DMS53 treated with DMSO at 0.1 percent for 48 hours (cell line): ENCODE data around the gene POLA1.

Source experiments
- DNase-seq: peaks from one replicate; lab custom pipeline; 2025; ENCODE audit not compliant: unreplicated experiment; lab: John Stamatoyannopoulos, UW

Gene POLA1

DNA sequence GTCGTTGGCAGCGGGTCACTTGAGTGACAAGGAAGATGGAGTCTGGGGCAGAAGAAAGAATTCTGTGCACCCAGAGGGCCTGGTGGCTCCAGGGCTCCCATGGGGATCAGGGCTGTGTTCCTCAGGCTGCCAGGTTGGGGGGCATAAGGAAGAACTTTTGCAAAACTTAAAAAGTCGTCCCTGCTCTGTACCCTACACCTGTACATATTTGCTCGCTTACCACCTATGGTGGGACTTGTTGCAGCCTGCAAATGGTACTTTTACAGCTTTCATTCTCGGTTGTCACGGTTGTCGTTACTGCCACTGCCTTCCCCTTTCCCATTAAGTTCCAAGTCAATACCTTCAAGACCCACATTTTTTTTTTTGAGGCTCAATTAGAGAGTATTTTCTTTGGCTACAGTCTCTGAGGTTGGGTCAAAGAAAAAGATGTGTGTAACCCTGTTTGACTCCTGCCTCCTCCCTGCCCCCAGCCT lies 312.9 kb downstream of the POLA1 start:
- DNase-seq = no peak

- DNase-seq = no peak
Observed at GRCh38 chrX:25007059-25008053, 313.6 kb downstream of the POLA1 start.

DNA sequence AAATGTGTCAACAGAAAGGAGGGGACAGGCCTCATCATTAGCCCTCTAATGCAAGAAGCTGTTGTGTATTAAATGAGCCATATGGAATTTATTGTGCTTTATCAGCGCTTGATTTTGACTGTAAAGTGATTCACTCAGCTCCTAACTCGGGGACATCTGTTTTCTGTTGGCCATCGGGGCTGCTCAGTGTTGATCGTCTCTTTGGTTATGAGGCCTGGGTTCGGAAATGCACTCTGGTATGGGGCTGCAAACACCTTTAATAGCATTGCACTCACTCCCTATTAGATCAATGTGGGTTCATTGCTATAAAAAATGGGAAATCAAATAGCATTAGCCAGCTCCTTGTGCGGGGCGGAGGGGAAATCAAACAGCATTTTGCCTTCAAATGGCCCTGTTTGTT lies 315.7 kb downstream of the POLA1 start:
- DNase-seq = no peak

DNA sequence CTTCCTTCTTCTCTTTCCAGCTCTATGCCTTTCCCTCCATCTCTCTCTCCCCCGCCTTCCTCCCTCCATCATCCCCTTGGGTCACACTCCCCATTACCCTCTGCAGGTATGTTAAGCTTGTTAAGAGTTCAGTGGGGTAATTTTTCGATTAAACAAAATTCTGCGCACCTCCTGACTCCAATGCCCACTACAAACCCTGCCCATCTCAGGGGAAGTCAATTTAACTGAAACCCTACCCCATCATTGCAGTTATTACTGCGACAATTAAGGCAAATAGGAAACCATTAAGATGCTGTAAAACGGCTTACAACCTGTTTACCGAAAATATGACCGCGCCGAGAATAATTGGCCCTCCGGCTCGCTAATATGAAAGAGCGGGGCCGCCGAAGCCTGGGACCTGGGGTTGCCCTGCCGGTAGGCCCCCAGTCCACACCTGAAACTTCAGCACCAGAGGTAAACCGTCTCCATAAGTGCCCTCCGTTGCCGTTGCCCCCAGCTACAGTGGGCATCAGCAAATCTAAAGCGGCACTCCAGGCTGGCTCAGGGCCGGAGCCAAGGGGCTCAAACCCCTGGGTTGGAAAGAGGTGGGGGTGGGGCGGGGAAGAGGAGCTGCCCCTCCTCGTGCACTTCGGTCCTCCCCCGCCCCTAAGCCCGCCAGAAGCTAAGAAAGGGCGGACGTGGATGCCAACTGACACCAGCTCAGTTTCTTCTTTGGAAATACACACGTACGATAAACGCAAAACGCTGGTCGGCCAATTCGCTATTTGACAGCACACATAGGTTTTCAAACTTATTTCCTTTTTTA lies 317.3 kb downstream of the POLA1 start:
- DNase-seq = no peak

DNA sequence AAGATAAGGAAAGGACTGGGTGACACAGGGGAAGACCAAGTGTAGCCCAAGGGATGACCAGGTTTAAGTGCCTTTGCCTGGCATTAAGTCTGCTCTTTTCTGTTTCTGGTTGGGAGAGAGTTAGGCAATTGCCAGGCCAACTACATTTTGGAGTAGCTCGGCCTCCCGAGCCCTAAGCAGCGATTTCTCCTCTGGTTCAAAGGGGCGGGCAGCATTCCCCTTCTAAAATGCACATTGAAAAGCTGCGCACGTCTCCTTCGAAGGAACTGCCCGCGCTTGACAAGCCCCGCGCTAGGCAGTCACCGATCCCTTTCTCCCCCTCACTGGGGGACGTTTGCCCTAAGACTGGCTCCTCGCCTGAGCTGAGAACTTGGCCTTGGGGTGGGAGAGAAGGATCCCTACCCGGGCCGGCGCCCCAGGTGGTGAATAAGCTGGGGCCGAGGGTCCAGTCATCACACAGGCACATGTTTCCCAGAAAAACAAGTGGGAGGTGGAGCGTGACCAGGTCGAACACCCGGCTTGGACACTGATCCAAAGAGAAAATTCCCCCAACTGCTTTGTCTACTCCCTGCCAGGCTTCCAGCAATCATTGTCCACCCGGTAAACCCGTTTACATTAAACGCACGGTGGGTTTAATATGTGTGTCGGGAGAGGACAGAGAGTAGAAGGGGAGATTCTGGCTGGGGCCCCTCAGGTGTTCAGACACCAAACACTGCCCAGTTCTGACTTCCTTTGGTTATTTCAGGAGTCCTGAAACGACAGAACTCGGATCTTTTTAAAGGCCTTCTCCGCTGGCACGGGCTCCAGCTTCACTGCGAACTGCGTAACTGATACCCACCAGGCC lies 318.1 kb downstream of the POLA1 start:
- DNase-seq = no peak

- no peak for DNase-seq
Observed at GRCh38 chrX:25012433-25012735, 318.7 kb downstream of the POLA1 start.

- peak; percentile 24 for DNase-seq
Observed at GRCh38 chrX:25012793-25013631, 319.3 kb downstream of the POLA1 start.

GRCh38 chrX:25013632-25014365 lies 320.1 kb downstream of the POLA1 start:
- DNase-seq = no peak

- DNase-seq = no peak
Observed at GRCh38 chrX:25014366-25014838, 320.7 kb downstream of the POLA1 start.

- peak; percentile 65 for DNase-seq
Observed at GRCh38 chrX:25015486-25016360, 322.0 kb downstream of the POLA1 start, which contains the start of gene ARX. ARX (minus strand) TSS chrX:25015965; CDS start chrX:25015737, 228 bp downstream.

DNA sequence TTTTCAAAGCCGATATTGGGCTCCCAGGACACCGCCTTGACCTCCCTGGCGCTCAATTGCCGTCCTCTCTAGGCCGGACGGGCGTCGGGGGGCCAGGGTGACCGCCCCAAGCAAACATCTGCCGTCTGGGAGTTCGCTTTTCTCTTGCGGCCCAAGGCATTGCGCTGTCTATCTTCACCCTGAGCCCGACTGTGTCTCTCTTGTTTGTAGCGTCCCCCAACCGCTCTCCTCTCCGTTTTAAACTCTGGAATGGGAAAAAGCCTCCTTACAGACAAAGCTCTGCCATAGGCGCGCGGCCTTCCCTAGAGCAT lies 322.6 kb downstream of the POLA1 start:
- DNase-seq = no peak

- no peak for DNase-seq
Observed at GRCh38 chrX:25016938-25017598, 323.4 kb downstream of the POLA1 start.

DNA sequence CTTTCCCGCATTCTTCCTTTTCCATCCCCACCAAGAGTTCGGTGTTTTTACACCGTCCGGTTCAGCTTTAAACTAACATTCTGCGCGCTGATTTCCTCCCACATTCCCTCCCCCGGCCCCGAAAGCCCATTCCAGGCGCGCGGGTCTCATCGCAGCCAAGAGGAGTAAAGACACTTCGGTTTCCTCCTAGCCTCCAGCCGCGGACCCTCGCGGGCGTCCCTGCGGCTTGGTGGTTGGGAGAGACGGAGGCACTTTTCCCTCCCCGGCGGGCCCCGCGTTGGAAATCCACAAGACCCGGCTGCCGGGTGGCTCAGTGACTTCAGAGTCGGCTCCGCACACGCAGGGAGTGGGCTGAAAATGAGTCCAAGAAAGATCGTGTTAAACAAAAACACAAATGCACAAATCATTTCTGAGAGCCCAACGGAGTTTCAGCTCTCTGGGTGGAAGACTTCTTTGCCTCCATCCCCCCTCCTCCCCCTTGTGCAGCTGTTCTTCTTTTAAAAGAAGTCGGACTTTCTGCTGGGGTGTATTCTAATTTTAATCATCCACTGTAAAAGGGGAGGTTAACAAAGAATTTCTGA lies 324.0 kb downstream of the POLA1 start:
- no peak for DNase-seq

- no peak for DNase-seq
Observed at GRCh38 chrX:25018682-25019081, 325.0 kb downstream of the POLA1 start.

DNA sequence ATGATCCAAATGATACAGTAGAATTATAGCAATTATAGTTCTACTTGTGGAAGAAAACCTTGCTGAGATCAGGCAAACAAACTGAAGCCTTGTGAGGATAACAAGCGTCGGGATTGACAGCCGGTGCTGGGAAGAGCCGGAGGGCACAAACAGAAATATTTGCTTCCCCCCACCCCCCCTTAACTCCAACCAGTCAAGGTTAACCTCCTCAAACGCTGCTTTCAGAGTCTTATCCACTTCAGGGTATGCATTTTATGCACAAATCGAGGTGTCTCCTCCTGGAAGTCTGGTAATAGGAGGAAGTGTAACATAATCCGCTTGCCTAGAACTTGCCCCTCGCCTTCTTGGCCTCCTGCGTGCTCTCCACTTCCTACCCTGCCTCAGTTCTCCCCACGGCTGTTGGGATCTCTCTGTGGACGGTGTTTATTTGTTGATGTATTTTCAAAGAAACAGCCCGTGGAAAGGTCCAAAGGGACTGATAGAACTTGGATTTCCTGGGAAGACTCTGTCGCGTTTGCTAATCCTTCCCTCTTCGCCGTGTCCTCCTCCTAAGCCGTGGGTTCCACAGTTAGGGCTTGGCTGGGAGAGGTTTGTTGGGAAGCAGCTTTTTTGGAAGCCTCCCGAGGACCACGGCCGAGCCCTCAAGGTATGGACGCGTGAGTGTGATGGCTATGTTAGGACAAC lies 326.1 kb downstream of the POLA1 start:
- DNase-seq = no peak

- no peak for DNase-seq
Observed at GRCh38 chrX:25020391-25020904, 326.7 kb downstream of the POLA1 start.
